Kidney epithelial cell (primary cell): ENCODE data around the gene C1QTNF1. TPM values are rescaled to one million over a fixed set of nuclear protein-coding genes. Genes with fewer than 3 reads are reported as not detected.

Experiments used
- DNase-seq: peaks from one replicate; pipeline ENCODE4 v3.0.0-alpha.2; 2010; ENCODE audit warnings: low read depth
- H3K27me3 ChIP-seq: 2 replicates; pipeline ENCODE4 v1.6.0; 2011; ENCODE audit warnings: low read length; ENCODE audit not compliant: control insufficient read depth, insufficient read depth
- H3K36me3 ChIP-seq: 2 replicates; pipeline ENCODE4 v1.5.1; 2011; ENCODE audit warnings: low read length; ENCODE audit not compliant: control insufficient read depth, insufficient read depth
- H3K4me3 ChIP-seq: 2 replicates; pipeline ENCODE4 v1.5.1; 2011; ENCODE audit warnings: low read depth, mild to moderate bottlenecking, control low read depth, low read length
- total RNA-seq: library from RNA; depleted of rRNA; stranded (reverse); fragments of >200 nt; gene quantifications from 2 replicates; pipeline ENCODE4 v1.2.3, GENCODE V29; 2015
- TF ChIP-seq, protein P1 (sequence below): IDR thresholded peaks from 2 replicates; pipeline ENCODE4 v1.5.1; 2011; ENCODE audit warnings: mild to moderate bottlenecking, moderate library complexity, low read length, control low read depth, inconsistent platforms; ENCODE audit not compliant: insufficient read depth, poor library complexity, severe bottlenecking

The C1QTNF1 gene
- 4.6 and 6.1 TPM in 2 replicates for total RNA-seq

GRCh38 chr17:79023886-79024771, at the start of gene C1QTNF1:
Gene C1QTNF1, plus strand, starts transcription at chr17:79024169. Its CDS starts 19,800 bp downstream, at chr17:79043969.
- H3K4me3 ChIP-seq = peak within 1 kb of the TSS; percentile 53
- TF ChIP-seq, protein P1, sequence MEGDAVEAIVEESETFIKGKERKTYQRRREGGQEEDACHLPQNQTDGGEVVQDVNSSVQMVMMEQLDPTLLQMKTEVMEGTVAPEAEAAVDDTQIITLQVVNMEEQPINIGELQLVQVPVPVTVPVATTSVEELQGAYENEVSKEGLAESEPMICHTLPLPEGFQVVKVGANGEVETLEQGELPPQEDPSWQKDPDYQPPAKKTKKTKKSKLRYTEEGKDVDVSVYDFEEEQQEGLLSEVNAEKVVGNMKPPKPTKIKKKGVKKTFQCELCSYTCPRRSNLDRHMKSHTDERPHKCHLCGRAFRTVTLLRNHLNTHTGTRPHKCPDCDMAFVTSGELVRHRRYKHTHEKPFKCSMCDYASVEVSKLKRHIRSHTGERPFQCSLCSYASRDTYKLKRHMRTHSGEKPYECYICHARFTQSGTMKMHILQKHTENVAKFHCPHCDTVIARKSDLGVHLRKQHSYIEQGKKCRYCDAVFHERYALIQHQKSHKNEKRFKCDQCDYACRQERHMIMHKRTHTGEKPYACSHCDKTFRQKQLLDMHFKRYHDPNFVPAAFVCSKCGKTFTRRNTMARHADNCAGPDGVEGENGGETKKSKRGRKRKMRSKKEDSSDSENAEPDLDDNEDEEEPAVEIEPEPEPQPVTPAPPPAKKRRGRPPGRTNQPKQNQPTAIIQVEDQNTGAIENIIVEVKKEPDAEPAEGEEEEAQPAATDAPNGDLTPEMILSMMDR = no peak
- no peaks in the 10 kb centered on the region for H3K36me3 ChIP-seq
- H3K27me3 ChIP-seq = peaks cover 35% of the 10 kb centered on the region
- no peak for DNase-seq

- Histone ChIP-seq H3K27me3 (no peaks in the 10 kb centered on the region), H3K4me3 (no peak overlapping the region), H3K36me3 (peaks cover 3% of the 10 kb centered on the region)
- TF ChIP-seq, protein P1 = no peak
- DNase-seq = peak; percentile 23
Observed at GRCh38 chr17:78974635-78975591, 49.1 kb upstream of the C1QTNF1 start.

DNA sequence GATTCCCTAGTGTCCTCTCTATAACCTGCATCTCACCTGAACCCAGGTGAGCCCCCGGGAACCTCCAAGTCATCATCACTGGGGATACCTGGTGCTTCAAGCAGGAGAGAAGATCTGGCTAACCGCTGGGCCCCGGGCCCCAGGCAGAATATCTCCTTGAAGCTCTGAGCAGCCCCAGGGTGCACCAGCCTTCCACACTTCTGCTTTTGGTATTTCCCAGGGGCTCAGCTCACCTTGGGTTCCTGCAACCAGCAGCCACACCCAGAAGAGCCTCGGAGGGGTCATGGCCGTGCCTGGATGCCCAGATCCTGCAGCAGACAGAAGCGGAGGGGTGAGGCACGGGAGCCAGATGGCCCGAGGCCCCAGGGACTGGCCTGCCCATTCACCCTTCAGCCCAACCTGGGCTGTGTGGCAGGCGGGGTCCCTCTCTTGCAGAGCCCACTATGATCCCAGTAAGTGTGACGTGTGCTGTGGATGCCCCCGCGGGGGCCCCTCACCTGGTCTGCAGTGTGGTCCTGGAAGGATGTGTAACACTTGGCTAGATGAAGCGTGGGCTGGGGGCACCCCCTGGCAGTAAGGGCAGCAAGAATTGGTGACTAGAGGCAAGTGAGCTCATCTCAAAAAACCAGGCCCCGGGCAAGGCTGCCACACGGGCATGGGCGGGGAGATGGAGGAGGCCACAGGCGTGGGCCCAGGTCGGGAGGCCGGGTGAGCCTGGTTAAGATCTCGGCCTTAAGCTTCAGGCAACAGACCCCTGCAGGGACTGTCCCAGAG, 46.9 kb upstream of the C1QTNF1 start:
- TF ChIP-seq, protein P1 = no peak
- Histone ChIP-seq H3K4me3 (peak overlapping the region; percentile 3), H3K27me3 (no peaks in the 10 kb centered on the region), H3K36me3 (peaks cover 3% of the 10 kb centered on the region)
- DNase-seq = no peak

DNA sequence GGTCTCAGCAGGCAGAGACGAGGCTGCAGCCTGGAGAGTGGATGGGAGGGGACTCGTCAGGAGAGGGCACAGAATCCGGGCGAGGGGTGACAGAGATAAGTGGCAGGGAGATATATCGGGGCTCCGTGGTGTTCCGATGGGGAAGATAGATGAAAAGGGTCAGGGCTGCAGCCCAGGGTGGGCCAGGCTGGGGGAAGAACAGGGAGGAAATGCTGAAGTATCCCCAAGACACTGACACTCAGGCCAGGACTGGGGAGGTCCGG, 46.4 kb upstream of the C1QTNF1 start:
- TF ChIP-seq, protein P1 = no peak
- DNase-seq = no peak
- Histone ChIP-seq H3K27me3 (no peaks in the 10 kb centered on the region), H3K36me3 (peaks cover 3% of the 10 kb centered on the region), H3K4me3 (peak overlapping the region; percentile 3)

GRCh38 chr17:78977997-78978973, 45.7 kb upstream of the C1QTNF1 start:
- DNase-seq = no peak
- Histone ChIP-seq H3K4me3 (peak overlapping the region; percentile 3), H3K27me3 (no peaks in the 10 kb centered on the region), H3K36me3 (peaks cover 3% of the 10 kb centered on the region)
- TF ChIP-seq, protein P1 = peak; percentile 19
